Thyroid gland (tissue), 4 donors: Measurements from ENCODE around the gene ESRRA.

Source experiments
- CTCF ChIP-seq, 6 experiments: fragments of 200-600 bp in 3 of 6; fragments of 450-650 bp in 3 of 6; sonication (generic) in 3 of 6; IDR thresholded peaks; one replicate each; pipeline ENCODE4 v1.5.1; 2016 to 2019; ENCODE audit warnings: antibody characterized with exemption in 6 of 6, mild to moderate bottlenecking in 2 of 6, inconsistent platforms in 1 of 6, moderate library complexity in 1 of 6
- POLR2A ChIP-seq, 2 donors: fragments of 450-650 bp; IDR thresholded peaks; one replicate each; pipeline ENCODE4 v1.6.1; 2017; ENCODE audit warnings: antibody characterized with exemption in 2 of 2, mild to moderate bottlenecking in 2 of 2, moderate library complexity in 1 of 2

GRCh38 chr11:64289002-64289564, 16.2 kb upstream of the ESRRA start:
- TF ChIP-seq CTCF (IDR thresholded peaks at IDR 0.05), result no peak
- TF ChIP-seq POLR2A (IDR thresholded peaks at IDR 0.05), result no peak
